ENCODE results near the gene SH2D7.

Gene SH2D7

GRCh38 chr15:78108300-78109084, 16.1 kb downstream of the SH2D7 start:
- peak; percentile 84 for DNase-seq (ENCODE audit: low spot score)
- TF ChIP-seq CTCF (IDR thresholded peaks at IDR 0.05), result peak; percentile 92
- Histone ChIP-seq H3K4me3 (no peak overlapping the region), H3K27ac (no peak overlapping the region)

GRCh38 chr15:78109156-78109555, 16.8 kb downstream of the SH2D7 start:
- DNase-seq (ENCODE audit: low spot score), result no peak
- H3K4me3 ChIP-seq, result no peak overlapping the region
- no peak for TF ChIP-seq CTCF (IDR thresholded peaks at IDR 0.05)
- H3K27ac ChIP-seq, result no peak overlapping the region

- DNase-seq (ENCODE audit: low spot score), result no peak
- no peak overlapping the region for H3K27ac ChIP-seq
- TF ChIP-seq CTCF (IDR thresholded peaks at IDR 0.05), result no peak
- no peak overlapping the region for H3K4me3 ChIP-seq
These were observed 17.7 kb downstream of the SH2D7 start for GRCh38 chr15:78110096-78110495.

- TF ChIP-seq CTCF (IDR thresholded peaks at IDR 0.05), result no peak
- DNase-seq (ENCODE audit: low spot score), result no peak
- Histone ChIP-seq H3K27ac (no peak overlapping the region), H3K4me3 (no peak overlapping the region)
These were observed 18.6 kb downstream of the SH2D7 start for GRCh38 chr15:78110916-78111475.

- no peak for TF ChIP-seq CTCF (IDR thresholded peaks at IDR 0.05)
- Histone ChIP-seq H3K4me3 (no peak overlapping the region), H3K27ac (no peak overlapping the region)
- DNase-seq (ENCODE audit: low spot score), result peak; percentile 53
These were observed 19.4 kb downstream of the SH2D7 start for GRCh38 chr15:78111788-78112187.

GRCh38 chr15:78112551-78112950, 20.2 kb downstream of the SH2D7 start:
- peak; percentile 62 for DNase-seq (ENCODE audit: low spot score)
- Histone ChIP-seq H3K27ac (no peak overlapping the region), H3K4me3 (no peak overlapping the region)
- no peak for TF ChIP-seq CTCF (IDR thresholded peaks at IDR 0.05)

GRCh38 chr15:78120523-78120922, 28.2 kb downstream of the SH2D7 start:
- Histone ChIP-seq H3K4me3 (no peak overlapping the region), H3K27ac (no peak overlapping the region)
- no peak for TF ChIP-seq CTCF (IDR thresholded peaks at IDR 0.05)
- DNase-seq (ENCODE audit: low spot score), result no peak
